CD4-positive, alpha-beta T cell (primary cell): ENCODE data around the gene FBLN2. TPM values are rescaled to one million over a fixed set of nuclear protein-coding genes. Genes with fewer than 3 reads are reported as not detected.

Experiments
- ATAC-seq: fragments of 200-7000 bp; cut with Tn5 transposase; one replicate; pipeline ENCODE4 v1.10.0; 2022; ENCODE audit warnings: mild to moderate bottlenecking; ENCODE audit not compliant: poor library complexity
- CTCF ChIA-PET: fragments of 350-600 bp; sonication (Branson Sonifier 250); formaldehyde crosslinking; loops from one replicate; lab custom pipeline; 2021; ENCODE audit warnings: antibody characterized with exemption, inconsistent platforms; lab: Charles Lee
- POLR2A ChIA-PET: fragments of 350-600 bp; sonication (Branson Sonifier 250); formaldehyde crosslinking; loops from one replicate; lab custom pipeline; 2021; ENCODE audit warnings: antibody characterized with exemption, inconsistent platforms; lab: Charles Lee
- DNase-seq, 14 experiments: peaks; one replicate each; pipeline ENCODE4 v3.0.0-alpha.2; 2013 to 2020; ENCODE audit warnings: mixed read lengths in 2 of 14
- H3K27ac ChIP-seq, 2 donors: one replicate each; pipeline versions ENCODE4 v1.5.1 to v1.7.0; 2013; ENCODE audit warnings: low read length in 2 of 2, low read depth in 1 of 2, mild to moderate bottlenecking in 1 of 2
- H3K27me3 ChIP-seq, 2 experiments: 1 replicate in 1 of 2; 2 replicates in 1 of 2; pipeline versions ENCODE4 v1.6.1 to v1.7.0; 2013; ENCODE audit warnings: low read length in 2 of 2, control low read depth in 1 of 2, mild to moderate bottlenecking in 1 of 2, moderate library complexity in 1 of 2; ENCODE audit not compliant: insufficient read depth in 2 of 2, control insufficient read depth in 1 of 2
- H3K36me3 ChIP-seq: one replicate; pipeline ENCODE4 v1.6.1; 2013; ENCODE audit warnings: low read length, control low read depth; ENCODE audit not compliant: insufficient read depth
- H3K4me1 ChIP-seq: one replicate; pipeline ENCODE4 v1.6.1; 2013; ENCODE audit warnings: low read length, control low read depth; ENCODE audit not compliant: insufficient read depth
- H3K4me3 ChIP-seq: one replicate; pipeline ENCODE4 v1.5.1; 2013; ENCODE audit warnings: mild to moderate bottlenecking, low read length, moderate library complexity
- H3K9me3 ChIP-seq, 2 experiments: 1 replicate in 1 of 2; 2 replicates in 1 of 2; pipeline versions ENCODE4 v1.6.1 to v1.7.0; 2013; ENCODE audit warnings: low read length in 2 of 2, mild to moderate bottlenecking in 2 of 2, control low read depth in 1 of 2, moderate library complexity in 1 of 2; ENCODE audit not compliant: control insufficient read depth in 1 of 2, insufficient read depth in 1 of 2
- H3K27ac Mint-ChIP-seq: one replicate; pipeline ENCODE4 v1.8.0; 2020; ENCODE audit warnings: mixed read lengths
- H3K27me3 Mint-ChIP-seq: one replicate; pipeline ENCODE4 v1.8.0; 2021; ENCODE audit warnings: mixed read lengths
- H3K36me3 Mint-ChIP-seq: one replicate; pipeline ENCODE4 v1.8.0; 2021; ENCODE audit warnings: low read depth, mixed read lengths
- H3K4me1 Mint-ChIP-seq: one replicate; pipeline ENCODE4 v1.8.0; 2021; ENCODE audit warnings: low read depth, mixed read lengths
- H3K4me3 Mint-ChIP-seq: one replicate; pipeline ENCODE4 v1.8.0; 2020; ENCODE audit warnings: mild to moderate bottlenecking, mixed read lengths
- H3K9me3 Mint-ChIP-seq: one replicate; pipeline ENCODE4 v1.8.0; 2020; ENCODE audit warnings: mixed read lengths
- CTCF ChIP-seq: fragments of 200-600 bp; IDR thresholded peaks from one replicate; pipeline ENCODE4 v1.8.0; 2022; ENCODE audit warnings: antibody characterized with exemption, mild to moderate bottlenecking
- intact Hi-C, 2 experiments: fragments of 100-400 bp; cut with DNase I in 1 of 2; cut with micrococcal nuclease in 1 of 2; formaldehyde crosslinking; loops; one replicate each; pipeline versions ENCODE4 v1.15.1 to v1.9.0; 2023 to 2025; cut with DNase I, micrococcal nuclease
- total RNA-seq, 174 experiments: library from RNA in 2 of 174; stranded (reverse) in 2 of 174; gene quantifications; one replicate each; pipeline ENCODE4 v1.2.3 and lab custom pipeline; 2021 to 2026

Gene FBLN2
- total RNA-seq, 2 experiments from 2014 or later = 0.19 to 0.25 TPM

DNA sequence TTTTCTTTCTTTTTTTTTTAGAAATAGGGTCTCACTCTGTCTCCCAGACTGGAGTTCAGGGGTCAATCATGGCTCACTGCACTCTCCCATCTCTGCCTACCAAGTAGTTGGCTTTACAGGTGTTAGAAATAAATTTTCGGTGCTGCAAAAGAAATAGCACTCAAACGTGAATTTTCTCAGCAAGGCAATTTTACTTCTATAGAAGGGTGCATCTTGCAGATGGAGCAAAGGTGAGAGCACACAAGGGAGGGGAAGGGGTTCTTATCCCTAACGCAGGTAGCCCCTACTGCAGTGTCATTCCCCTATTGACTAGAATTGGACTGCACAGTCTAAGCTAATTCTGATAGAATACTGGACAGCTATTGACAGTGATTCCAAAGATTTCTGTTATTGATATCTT is 6.8 kb upstream of the FBLN2 start:
- POLR2A ChIA-PET = no interaction called here
- CTCF ChIA-PET = interaction anchor here (0.6 kb wide), 1 partner anchor 51 kb away, joined by 3 read pairs; no protein-coding TSS in a partner anchor
- no peak for TF ChIP-seq CTCF

GRCh38 chr3:13543253-13543652 is 5.7 kb upstream of the FBLN2 start:
- peaks cover 28% of the 10 kb centered on the region for H3K27me3 Mint-ChIP-seq
- H3K36me3 ChIP-seq = no peaks in the 10 kb centered on the region
- no peaks in the 10 kb centered on the region for H3K9me3 Mint-ChIP-seq
- peaks cover 13 to 15% of the 10 kb centered on the region in 2 experiments for H3K27me3 ChIP-seq
- peaks cover 20% of the 10 kb centered on the region for H3K4me1 Mint-ChIP-seq
- ChIA-PET POLR2A (no interaction called here), CTCF (no interaction called here)
- H3K36me3 Mint-ChIP-seq = no peaks in the 10 kb centered on the region
- H3K4me1 ChIP-seq = peaks cover 13% of the 10 kb centered on the region
- peaks cover 0 to 23% of the 10 kb centered on the region in 2 experiments for H3K9me3 ChIP-seq
- intact Hi-C loops = no loop called here
- H3K4me3 Mint-ChIP-seq = no peak overlapping the region
- DNase-seq = no peak
- no peak overlapping the region for H3K27ac Mint-ChIP-seq
- TF ChIP-seq CTCF = no peak
- ATAC-seq = no peak
- no peak overlapping the region for H3K4me3 ChIP-seq
- no peak overlapping the region for H3K27ac ChIP-seq

More for the DNA sequence above, 6.8 kb upstream of the FBLN2 start:
- Mint-ChIP-seq H3K9me3 (no peaks in the 10 kb centered on the region), H3K36me3 (no peaks in the 10 kb centered on the region), H3K27me3 (peaks cover 17% of the 10 kb centered on the region), H3K27ac (no peak overlapping the region), H3K4me1 (peaks cover 17% of the 10 kb centered on the region), H3K4me3 (no peak overlapping the region)
- H3K36me3 ChIP-seq = no peaks in the 10 kb centered on the region
- H3K27me3 ChIP-seq = peaks cover 7 to 9% of the 10 kb centered on the region in 2 experiments
- peaks cover 0 to 18% of the 10 kb centered on the region in 2 experiments for H3K9me3 ChIP-seq
- peaks cover 13% of the 10 kb centered on the region for H3K4me1 ChIP-seq
- DNase-seq (no peak), ATAC-seq (no peak)
- no peak overlapping the region for H3K27ac ChIP-seq
- intact Hi-C loops = no loop called here
- no peak overlapping the region for H3K4me3 ChIP-seq

GRCh38 chr3:13544293-13544831 is 4.6 kb upstream of the FBLN2 start:
- Histone ChIP-seq H3K27ac (no peak overlapping the region), H3K36me3 (no peaks in the 10 kb centered on the region), H3K4me1 (peaks cover 17% of the 10 kb centered on the region), H3K27me3 (peaks cover 18 to 19% of the 10 kb centered on the region in 2 experiments), H3K4me3 (no peak overlapping the region), H3K9me3 (peaks cover 0 to 28% of the 10 kb centered on the region in 2 experiments)
- DNase-seq = peak in 12 of 14 experiments; percentile 7 to 73 (median 25)
- no peaks in the 10 kb centered on the region for H3K36me3 Mint-ChIP-seq
- intact Hi-C loops = no loop called here
- peaks cover 22% of the 10 kb centered on the region for H3K4me1 Mint-ChIP-seq
- peaks cover 31% of the 10 kb centered on the region for H3K27me3 Mint-ChIP-seq
- no peak for TF ChIP-seq CTCF
- ATAC-seq = peak; percentile 82
- CTCF ChIA-PET = no interaction called here
- H3K27ac Mint-ChIP-seq = no peak overlapping the region
- no peak overlapping the region for H3K4me3 Mint-ChIP-seq
- POLR2A ChIA-PET = no interaction called here
- no peaks in the 10 kb centered on the region for H3K9me3 Mint-ChIP-seq
